K562 (cell line): Measurements from ENCODE around the gene DIS3L. TPM values are rescaled to one million over a fixed set of nuclear protein-coding genes. Genes with fewer than 3 reads are reported as not detected.

Source experiments
- ARID4B ChIP-seq: sonication (generic); formaldehyde crosslinking; IDR thresholded peaks from 2 replicates; pipeline ENCODE4 v1.8.0; 2022; ENCODE audit warnings: mild to moderate bottlenecking, missing genetic modification reagents
- ASH1L ChIP-seq: fragments of 450-650 bp; IDR thresholded peaks from 2 replicates; pipeline ENCODE4 v1.6.1; 2018; ENCODE audit warnings: borderline replicate concordance, mild to moderate bottlenecking, low read depth; ENCODE audit not compliant: partially characterized antibody
- JUN ChIP-seq, 2 experiments: sonication (generic) in 1 of 2; formaldehyde crosslinking in 1 of 2; IDR thresholded peaks; 2 replicates each; pipeline versions ENCODE4 v1.6.1 to v1.8.0; 2012 to 2022; ENCODE audit warnings: borderline replicate concordance in 2 of 2, mild to moderate bottlenecking in 2 of 2, improper control_type of control experiment in 1 of 2, low read depth in 1 of 2, low read length in 1 of 2, missing genetic modification reagents in 1 of 2
- MLLT1 ChIP-seq, 2 experiments: fragments of 450-650 bp; IDR thresholded peaks; 2 replicates each; pipeline ENCODE4 v1.6.1; 2016
- NFIC ChIP-seq: fragments of 450-650 bp; IDR thresholded peaks from 2 replicates; pipeline ENCODE4 v1.6.1; 2017; ENCODE audit warnings: mild to moderate bottlenecking, inconsistent platforms
- PRPF4 ChIP-seq: fragments of 200-400 bp; formaldehyde crosslinking; IDR thresholded peaks from one replicate; pipeline ENCODE4 v1.6.1; 2017; ENCODE audit warnings: low read length, low read depth, mild to moderate bottlenecking; ENCODE audit not compliant: insufficient read depth, poor library complexity, severe bottlenecking
- PYGO2 ChIP-seq: fragments of 450-650 bp; IDR thresholded peaks from 2 replicates; pipeline ENCODE4 v1.6.1; 2016; ENCODE audit warnings: mild to moderate bottlenecking, missing genetic modification characterization, moderate library complexity, missing compliant biosample characterization
- YBX1 ChIP-seq: fragments of 450-650 bp; IDR thresholded peaks from 2 replicates; pipeline ENCODE4 v1.7.1; 2016; ENCODE audit warnings: mild to moderate bottlenecking
- ZNF12 ChIP-seq: sonication (generic); formaldehyde crosslinking; IDR thresholded peaks from 2 replicates; pipeline ENCODE4 v1.4.0; 2020; ENCODE audit warnings: mild to moderate bottlenecking, missing genetic modification reagents
- ZNF280A ChIP-seq: fragments of 450-650 bp; IDR thresholded peaks from 2 replicates; pipeline ENCODE4 v1.6.1; 2018; ENCODE audit warnings: mild to moderate bottlenecking, low read depth; ENCODE audit not compliant: partially characterized antibody
- ZNF695 ChIP-seq: fragments of 450-650 bp; formaldehyde crosslinking; IDR thresholded peaks from 2 replicates; pipeline ENCODE4 v1.4.0; 2020; ENCODE audit warnings: mild to moderate bottlenecking, moderate library complexity
- ZNF766 ChIP-seq: fragments of 200-800 bp; sonication (Bioruptor generic); conservative IDR thresholded peaks from 2 replicates; pipeline ENCODE4 v1.6.1; 2016; ENCODE audit warnings: missing genetic modification characterization, missing compliant biosample characterization
- polyA plus RNA-seq, 8 experiments: library from polyadenylated mRNA; depleted of rRNA in 4 of 8; stranded (reverse) in 5 of 8; unstranded in 3 of 8; fragments of >200 nt; fragmentation: Nextera tagmentation in 2 of 8; fragmentation: Illumina TruSeq in 1 of 8; extraction: Ambion mirVana in 2 of 8; extraction: Trizol in 1 of 8; gene quantifications; 2 replicates each; pipeline versions ENCODE4 v1.2.1 to v1.2.3, GENCODE V29; 2011 to 2014; ENCODE audit warnings: inconsistent platforms in 1 of 8, missing spikeins in 1 of 8
- total RNA-seq, 7 experiments: library from RNA; depleted of rRNA in 6 of 7; stranded (reverse); fragments of >200 nt in 6 of 7; fragmentation: Illumina TruSeq in 2 of 7; extraction: Trizol in 2 of 7; gene quantifications; 2 replicates each; pipeline versions ENCODE4 v1.2.1 to v1.2.3, GENCODE V29; 2011 to 2021; ENCODE audit warnings: low replicate concordance in 1 of 7
- TF ChIP-seq, protein P1 (sequence below): fragments of 450-650 bp; IDR thresholded peaks from 2 replicates; pipeline ENCODE4 v1.6.1; 2017; ENCODE audit warnings: antibody characterized with exemption
- TF ChIP-seq, protein P2 (sequence below): fragments of 250-450 bp; sonication (Bioruptor Pico); IDR thresholded peaks from 2 replicates; pipeline ENCODE4 v1.4.0; 2020; ENCODE audit warnings: borderline replicate concordance

DIS3L gene
- total and polyA plus RNA-seq, 9 of the 15 experiments (the other 6 are each of a cell fraction or from before 2014, with no cell fraction given): 5.9 to 34.6 (median 16.9) TPM

DNA sequence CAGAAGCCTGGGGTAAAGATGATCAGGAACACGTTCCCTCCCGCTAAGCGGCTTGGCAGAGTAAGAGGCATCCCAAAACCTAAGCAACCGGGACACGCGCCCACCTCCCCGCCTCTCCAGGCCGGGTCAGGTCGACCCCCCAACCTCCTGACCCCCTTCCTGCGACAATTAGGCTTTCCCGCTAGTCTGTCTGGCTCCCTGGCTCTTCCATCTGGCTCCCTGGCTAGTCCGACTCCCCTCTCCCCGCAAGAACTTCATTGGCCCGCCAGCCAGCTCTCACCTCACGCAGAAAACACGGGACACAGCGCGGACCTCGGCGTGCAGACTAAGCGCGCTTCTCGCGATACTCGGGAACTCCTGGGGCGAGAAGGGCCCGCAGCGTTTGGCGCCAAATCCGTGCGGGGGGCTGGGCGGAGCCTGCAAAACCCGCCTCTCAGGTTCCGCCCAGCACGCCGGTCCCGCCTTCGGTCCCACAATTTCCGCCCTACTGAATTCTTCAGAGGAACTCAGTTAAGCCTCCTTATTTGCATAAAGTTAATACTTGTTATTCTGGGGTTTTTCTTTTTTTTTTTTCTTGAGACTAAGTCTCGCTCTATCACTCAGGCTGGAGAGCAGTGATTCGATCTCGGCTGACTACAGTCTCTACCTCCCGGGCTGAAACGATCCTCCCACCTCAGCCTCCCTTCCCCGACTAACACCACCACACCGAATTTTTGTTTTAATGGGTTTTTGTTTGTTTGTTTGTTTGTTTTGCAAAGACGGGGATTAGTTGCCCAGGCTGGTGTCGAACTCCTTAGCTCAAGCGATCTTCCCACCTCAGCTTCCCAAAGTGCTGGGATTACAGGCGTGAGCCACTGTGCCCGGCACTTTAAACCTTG lies 63.2 kb downstream of the DIS3L start, which contains the start of gene TIPIN (continued):
- peak; percentile 56 to 68; a peak in 2 of 4 replicates for TF ChIP-seq MLLT1 (IDR thresholded peaks at IDR 0.05)
- peak; percentile 62 for TF ChIP-seq ARID4B
- no peak for TF ChIP-seq ZNF12 (CRISPR knock-in tag)
- no peak for TF ChIP-seq YBX1
- no peak for TF ChIP-seq ZNF280A
- no peak for TF ChIP-seq ZNF695 (CRISPR knock-in tag)
- TF ChIP-seq ZNF766: 0 out of 2 replicates have a peak, but pooled peaks have one; percentile 38
- no peak for TF ChIP-seq PYGO2
- TF ChIP-seq, protein P1, sequence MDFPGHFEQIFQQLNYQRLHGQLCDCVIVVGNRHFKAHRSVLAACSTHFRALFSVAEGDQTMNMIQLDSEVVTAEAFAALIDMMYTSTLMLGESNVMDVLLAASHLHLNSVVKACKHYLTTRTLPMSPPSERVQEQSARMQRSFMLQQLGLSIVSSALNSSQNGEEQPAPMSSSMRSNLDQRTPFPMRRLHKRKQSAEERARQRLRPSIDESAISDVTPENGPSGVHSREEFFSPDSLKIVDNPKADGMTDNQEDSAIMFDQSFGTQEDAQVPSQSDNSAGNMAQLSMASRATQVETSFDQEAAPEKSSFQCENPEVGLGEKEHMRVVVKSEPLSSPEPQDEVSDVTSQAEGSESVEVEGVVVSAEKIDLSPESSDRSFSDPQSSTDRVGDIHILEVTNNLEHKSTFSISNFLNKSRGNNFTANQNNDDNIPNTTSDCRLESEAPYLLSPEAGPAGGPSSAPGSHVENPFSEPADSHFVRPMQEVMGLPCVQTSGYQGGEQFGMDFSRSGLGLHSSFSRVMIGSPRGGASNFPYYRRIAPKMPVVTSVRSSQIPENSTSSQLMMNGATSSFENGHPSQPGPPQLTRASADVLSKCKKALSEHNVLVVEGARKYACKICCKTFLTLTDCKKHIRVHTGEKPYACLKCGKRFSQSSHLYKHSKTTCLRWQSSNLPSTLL: 0 out of 2 replicates have a peak, but pooled peaks have one; percentile 17
- no peak for TF ChIP-seq PRPF4
- peak; percentile 66 for TF ChIP-seq NFIC
- TF ChIP-seq ASH1L: peak; percentile 18
- TF ChIP-seq JUN (IDR thresholded peaks at IDR 0.05; ENCODE audit: borderline replicate concordance, low read depth, low read length): no peak; the same call in 1 of the 2 replicates
- TF ChIP-seq JUN (CRISPR knock-in tag; IDR thresholded peaks at IDR 0.05; ENCODE audit: borderline replicate concordance): no peak
- TF ChIP-seq, protein P2, sequence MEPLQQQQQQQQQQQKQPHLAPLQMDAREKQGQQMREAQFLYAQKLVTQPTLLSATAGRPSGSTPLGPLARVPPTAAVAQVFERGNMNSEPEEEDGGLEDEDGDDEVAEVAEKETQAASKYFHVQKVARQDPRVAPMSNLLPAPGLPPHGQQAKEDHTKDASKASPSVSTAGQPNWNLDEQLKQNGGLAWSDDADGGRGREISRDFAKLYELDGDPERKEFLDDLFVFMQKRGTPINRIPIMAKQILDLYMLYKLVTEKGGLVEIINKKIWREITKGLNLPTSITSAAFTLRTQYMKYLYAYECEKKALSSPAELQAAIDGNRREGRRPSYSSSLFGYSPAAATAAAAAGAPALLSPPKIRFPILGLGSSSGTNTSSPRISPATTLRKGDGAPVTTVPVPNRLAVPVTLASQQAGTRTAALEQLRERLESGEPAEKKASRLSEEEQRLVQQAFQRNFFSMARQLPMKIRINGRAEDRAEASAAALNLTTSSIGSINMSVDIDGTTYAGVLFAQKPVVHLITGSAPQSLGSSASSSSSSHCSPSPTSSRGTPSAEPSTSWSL: no peak
